ENCODE results near the gene B4GALT2.
A peak's percentile ranks its signal among the peaks of the same experiment; 100 is the strongest.

Gene B4GALT2

DNA sequence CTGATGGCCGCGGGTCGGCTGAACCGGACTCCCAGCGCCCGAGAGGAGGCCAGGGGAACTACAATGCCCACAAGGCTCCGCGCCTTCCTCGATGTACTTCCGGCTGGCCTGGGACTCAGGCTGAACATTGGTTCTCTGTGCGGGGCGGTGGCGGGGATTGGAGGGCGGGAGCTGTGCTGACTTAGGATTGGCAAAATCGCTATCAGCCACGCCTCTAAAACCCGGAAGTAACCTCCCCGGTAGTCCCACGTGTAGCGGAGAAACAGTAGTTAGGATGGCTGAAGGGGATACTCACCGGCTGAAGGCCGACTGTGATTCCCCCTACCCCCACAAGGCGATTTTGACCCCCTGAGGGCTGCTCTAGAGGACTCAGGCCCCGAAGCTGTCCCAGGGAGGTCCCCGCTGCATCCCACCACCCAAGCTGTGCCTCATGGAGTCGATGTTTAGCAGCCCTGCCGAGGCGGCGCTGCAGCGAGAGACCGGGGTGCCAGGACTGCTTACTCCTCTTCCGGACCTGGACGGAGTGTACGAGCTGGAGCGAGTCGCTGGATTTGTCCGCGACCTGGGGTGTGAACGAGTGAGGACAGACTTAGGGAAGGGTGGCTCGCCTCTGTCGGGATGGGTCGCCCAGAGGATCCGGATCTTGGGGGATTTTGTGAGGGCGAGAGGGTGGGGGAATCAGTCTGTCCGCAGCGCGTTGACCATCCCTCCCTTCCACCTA is 9.1 kb upstream of the B4GALT2 start, which contains the start of gene DPH2:
TSS of gene DPH2 (plus strand) at position 265 of the 721 bp plus-strand sequence. CDS start at position 431, 166 bp downstream.
- peak; percentile 96 for DNase-seq

GRCh38 chr1:43970502-43970901 is 8.5 kb upstream of the B4GALT2 start:
- no peak for DNase-seq

- DNase-seq, result no peak
Measured at GRCh38 chr1:43970911-43971310, 8.1 kb upstream of the B4GALT2 start.

DNA sequence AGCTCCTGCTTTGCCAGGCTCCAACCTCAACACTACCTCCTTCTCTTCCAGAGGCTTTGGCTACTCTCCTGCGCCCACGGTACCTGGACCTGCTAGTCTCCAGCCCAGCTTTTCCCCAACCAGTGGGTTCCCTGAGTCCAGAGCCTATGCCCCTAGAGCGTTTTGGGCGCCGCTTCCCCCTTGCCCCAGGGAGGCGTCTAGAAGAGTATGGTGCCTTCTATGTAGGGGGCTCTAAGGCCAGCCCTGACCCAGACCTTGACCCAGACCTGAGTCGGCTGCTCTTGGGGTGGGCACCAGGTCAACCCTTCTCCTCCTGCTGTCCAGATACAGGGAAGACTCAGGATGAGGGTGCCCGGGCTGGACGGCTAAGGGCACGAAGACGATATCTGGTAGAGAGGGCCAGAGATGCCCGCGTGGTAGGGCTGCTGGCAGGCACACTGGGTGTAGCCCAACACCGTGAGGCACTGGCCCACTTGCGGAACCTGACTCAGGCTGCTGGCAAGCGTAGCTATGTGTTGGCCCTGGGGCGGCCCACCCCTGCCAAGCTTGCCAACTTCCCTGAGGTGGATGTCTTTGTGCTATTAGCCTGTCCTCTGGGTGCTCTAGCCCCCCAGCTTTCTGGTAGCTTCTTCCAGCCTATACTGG is 7.6 kb upstream of the B4GALT2 start:
- DNase-seq, result no peak

GRCh38 chr1:43973981-43974442 is 5.0 kb upstream of the B4GALT2 start:
- no peak for DNase-seq

- DNase-seq, result peak; percentile 95
Measured at GRCh38 chr1:43974443-43975248, 4.4 kb upstream of the B4GALT2 start, which contains the start of gene ATP6V0B. ATP6V0B (plus strand) TSS chr1:43974960; CDS start chr1:43975041, 81 bp downstream.

DNA sequence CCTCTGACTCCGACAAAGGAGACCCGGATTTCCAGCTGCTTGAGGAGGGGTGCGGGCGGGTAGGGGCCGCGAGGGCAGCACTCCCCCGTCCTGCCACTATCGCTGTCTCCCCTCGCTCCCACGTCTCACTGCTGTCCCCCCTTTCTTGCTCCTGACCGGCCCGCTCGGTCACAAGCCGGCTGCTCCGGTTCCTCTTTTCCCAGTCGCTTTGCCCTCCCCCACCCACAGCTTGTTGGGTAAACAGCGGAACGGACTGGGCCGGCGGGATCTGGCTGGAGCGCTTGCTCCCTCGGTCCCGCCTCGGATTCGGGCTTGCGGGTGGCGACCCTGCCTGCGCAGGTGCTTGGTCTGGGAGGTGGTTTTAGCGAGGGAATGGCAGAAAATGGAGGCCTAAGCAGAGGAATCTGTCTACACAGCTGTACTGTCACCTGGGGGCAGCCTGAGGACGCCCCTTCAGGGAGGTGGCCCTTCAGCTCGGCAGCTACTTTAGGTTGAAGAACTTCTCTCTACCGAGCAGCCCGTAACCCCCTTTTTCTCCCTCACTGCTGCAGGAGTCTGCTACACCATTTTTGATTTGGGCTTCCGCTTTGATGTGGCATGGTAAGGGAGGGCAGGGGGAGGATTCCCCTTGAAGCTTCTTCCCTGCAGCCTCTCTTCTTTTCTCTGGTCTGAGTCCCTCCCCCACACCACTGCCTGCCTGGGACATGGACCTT is 3.6 kb upstream of the B4GALT2 start:
- no peak for DNase-seq

- no peak for DNase-seq
Measured at GRCh38 chr1:43976045-43976444, 3.0 kb upstream of the B4GALT2 start.

DNA sequence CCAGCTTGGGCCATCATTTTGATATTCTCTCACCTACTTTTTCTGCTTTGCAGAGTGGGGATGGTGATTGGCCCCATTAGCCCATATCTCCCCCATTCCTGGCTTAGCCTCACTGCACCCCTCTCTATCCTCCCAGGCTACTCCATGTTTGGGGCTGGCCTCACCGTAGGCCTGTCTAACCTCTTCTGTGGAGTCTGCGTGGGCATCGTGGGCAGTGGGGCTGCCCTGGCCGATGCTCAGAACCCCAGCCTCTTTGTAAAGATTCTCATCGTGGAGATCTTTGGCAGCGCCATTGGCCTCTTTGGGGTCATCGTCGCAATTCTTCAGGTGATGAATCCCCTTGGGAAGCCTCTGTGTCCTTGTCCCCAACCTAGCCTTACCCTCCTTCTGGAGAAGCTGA is 2.1 kb upstream of the B4GALT2 start:
- no peak for DNase-seq

DNA sequence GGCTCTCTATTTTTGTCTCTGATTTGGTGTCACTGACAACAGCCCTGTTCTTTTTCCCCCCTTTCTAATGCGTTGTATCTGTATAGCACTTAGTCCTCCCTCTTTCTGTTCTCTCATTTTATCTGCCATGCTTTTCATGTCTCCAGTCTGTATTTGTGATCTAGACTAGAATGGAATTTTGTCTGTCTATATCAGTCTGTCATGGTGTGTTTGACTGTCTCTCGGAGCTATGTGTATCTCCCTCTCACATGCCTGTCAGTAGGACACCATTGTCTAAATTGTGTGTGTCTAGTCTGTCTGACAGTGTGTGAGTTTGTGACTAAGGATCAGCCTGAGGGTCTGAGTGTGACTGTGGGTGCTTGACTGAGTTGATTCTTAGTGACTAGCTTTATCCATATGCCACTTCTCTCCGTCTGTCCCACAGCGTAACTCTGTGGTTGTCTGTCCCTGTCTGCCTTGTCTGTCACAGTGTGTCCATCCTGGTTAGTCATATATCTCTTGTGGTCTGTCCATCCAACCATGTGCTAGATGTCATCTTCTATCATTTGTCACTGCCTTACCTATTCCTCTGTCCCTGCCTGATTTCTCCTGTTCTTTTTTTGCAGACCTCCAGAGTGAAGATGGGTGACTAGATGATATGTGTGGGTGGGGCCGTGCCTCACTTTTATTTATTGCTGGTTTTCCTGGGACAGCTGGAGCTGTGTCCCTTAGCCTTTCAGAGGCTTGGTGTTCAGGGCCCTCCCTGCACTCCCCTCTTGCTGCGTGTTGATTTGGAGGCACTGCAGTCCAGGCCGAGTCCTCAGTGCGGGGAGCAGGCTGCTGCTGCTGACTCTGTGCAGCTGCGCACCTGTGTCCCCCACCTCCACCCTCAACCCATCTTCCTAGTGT is 1.4 kb upstream of the B4GALT2 start:
- no peak for DNase-seq

- DNase-seq, result no peak
Measured at GRCh38 chr1:43978264-43978550, 803 bp upstream of the B4GALT2 start.

GRCh38 chr1:43979261-43979527 is 184 bp downstream of the B4GALT2 start:
- DNase-seq, result no peak

GRCh38 chr1:43979528-43980254 is 681 bp downstream of the B4GALT2 start:
- DNase-seq, result peak; percentile 53

DNA sequence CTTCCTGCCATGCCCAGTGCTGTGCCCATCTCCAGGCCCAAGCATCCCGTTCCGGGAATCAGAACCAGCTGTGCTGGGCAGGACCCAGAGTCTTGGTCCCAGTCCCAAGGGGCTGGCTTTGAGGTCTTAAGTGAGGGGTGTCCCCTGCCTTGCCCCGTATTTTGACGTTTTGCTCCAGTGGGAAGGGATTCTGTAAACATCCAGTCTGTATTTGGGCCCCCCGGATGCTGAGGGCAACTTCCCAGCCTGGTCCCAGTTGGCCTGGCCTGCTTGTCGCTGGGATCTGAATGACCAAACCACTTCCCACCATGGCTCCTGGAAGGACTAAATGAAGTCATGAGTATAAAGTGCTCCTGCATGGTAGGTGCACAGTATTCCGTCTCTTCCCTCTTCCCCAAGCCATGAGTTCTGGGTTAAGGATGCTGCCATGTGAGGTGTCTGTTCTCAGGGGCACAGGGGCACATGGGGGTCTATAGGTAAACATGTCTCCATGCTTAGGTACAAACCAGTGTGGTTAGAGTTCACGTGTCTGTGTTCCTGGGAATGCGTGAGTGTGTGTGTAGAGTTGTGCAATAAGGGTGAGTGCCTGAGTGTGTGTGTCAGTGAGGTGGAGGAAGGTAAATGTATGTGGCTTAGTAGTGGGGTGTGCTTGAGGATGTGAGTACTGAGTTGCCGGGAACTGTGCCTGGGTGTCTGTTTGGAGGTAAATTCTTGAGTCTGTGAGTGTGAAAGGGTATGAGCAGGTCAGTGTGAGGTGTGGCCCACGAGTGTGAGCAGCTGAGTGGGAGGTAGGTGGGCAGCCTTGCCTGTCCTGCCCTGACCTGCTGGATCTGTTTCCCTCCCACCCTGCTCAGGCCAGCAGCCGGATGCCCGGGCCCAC is 1.5 kb downstream of the B4GALT2 start:
- peak; percentile 42 for DNase-seq

- no peak for DNase-seq
Measured at GRCh38 chr1:43981135-43981491, 2.1 kb downstream of the B4GALT2 start.

- DNase-seq, result no peak
Measured at GRCh38 chr1:43981636-43982035, 2.6 kb downstream of the B4GALT2 start.

- DNase-seq, result no peak
Measured at GRCh38 chr1:43982241-43982640, 3.2 kb downstream of the B4GALT2 start.

GRCh38 chr1:43982808-43983207 is 3.8 kb downstream of the B4GALT2 start:
- DNase-seq, result no peak

GRCh38 chr1:43983253-43983899 is 4.4 kb downstream of the B4GALT2 start:
- DNase-seq, result no peak

DNA sequence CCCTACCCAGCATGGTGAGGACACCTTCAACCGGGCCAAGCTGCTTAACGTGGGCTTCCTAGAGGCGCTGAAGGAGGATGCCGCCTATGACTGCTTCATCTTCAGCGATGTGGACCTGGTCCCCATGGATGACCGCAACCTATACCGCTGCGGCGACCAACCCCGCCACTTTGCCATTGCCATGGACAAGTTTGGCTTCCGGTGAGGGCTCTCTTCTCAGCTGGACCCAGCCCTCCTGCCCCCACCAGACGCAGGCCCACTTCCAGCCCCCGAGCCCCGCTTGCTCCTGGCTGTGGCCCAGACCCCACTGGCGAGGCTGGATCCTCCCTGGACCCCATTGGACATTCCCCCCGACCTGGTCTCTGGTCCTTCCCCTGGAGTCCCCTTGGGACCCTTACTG is 5.8 kb downstream of the B4GALT2 start:
- DNase-seq, result no peak
